Gastrocnemius medialis (tissue), 4 donors: ENCODE results near the gene BMI1.

Experiments
- CTCF ChIP-seq, 5 experiments: fragments of 450-650 bp in 3 of 5; fragments of 200-600 bp in 2 of 5; sonication (generic) in 2 of 5; IDR thresholded peaks in 4 of 5; conservative IDR thresholded peaks in 1 of 5; 1 replicate in 4 of 5; 2 replicates in 1 of 5; pipeline ENCODE4 v1.5.1; 2016 to 2019; ENCODE audit warnings: antibody characterized with exemption in 5 of 5, mild to moderate bottlenecking in 3 of 5, moderate library complexity in 3 of 5
- POLR2A ChIP-seq, 2 donors: fragments of 450-650 bp; IDR thresholded peaks; one replicate each; pipeline ENCODE4 v1.6.1; 2017; ENCODE audit warnings: antibody characterized with exemption in 2 of 2, mild to moderate bottlenecking in 2 of 2, moderate library complexity in 2 of 2

GRCh38 chr10:22365644-22366434, 44.9 kb downstream of the BMI1 start:
- no peak for TF ChIP-seq CTCF (IDR thresholded peaks at IDR 0.05 in 4 of 5, conservative IDR thresholded peaks at IDR 0.05 in 1 of 5)
- no peak for TF ChIP-seq POLR2A (IDR thresholded peaks at IDR 0.05)
